Prostate gland (tissue), 2 donors: ENCODE results near the gene CHRD. TPM values are rescaled to one million over a fixed set of nuclear protein-coding genes. Genes with fewer than 3 reads are reported as not detected.

Experiments used
- DNase-seq: peaks from one replicate; pipeline ENCODE4 v3.0.0-alpha.2; 2019; ENCODE audit warnings: low spot score
- H3K27ac ChIP-seq, 2 donors: fragments of 200-600 bp; sonication (generic); 2 replicates each; pipeline ENCODE4 v1.5.1; 2017 to 2019
- H3K27me3 ChIP-seq: fragments of 200-600 bp; sonication (generic); replicated peaks from 2 replicates; pipeline ENCODE4 v1.5.1; 2019; ENCODE audit not compliant: insufficient read depth
- H3K36me3 ChIP-seq, 2 donors: fragments of 200-600 bp; sonication (generic); 1 replicate in 1 of 2; 2 replicates in 1 of 2; pipeline versions ENCODE4 v1.5.1 to v1.8.1; 2017 to 2019
- H3K4me1 ChIP-seq: fragments of 200-600 bp; sonication (generic); replicated peaks from 2 replicates; pipeline ENCODE4 v1.5.1; 2019
- H3K4me3 ChIP-seq, 2 donors: fragments of 200-600 bp; sonication (generic); 2 replicates each; pipeline ENCODE4 v1.5.1; 2017 to 2019
- H3K9me3 ChIP-seq: fragments of 200-600 bp; sonication (generic); 2 replicates; pipeline ENCODE4 v1.5.1; 2017
- CTCF ChIP-seq, 4 experiments: fragments of 200-600 bp in 2 of 4; fragments of 450-650 bp in 2 of 4; sonication (generic) in 2 of 4; IDR thresholded peaks; 1 replicate in 3 of 4; 2 replicates in 1 of 4; pipeline ENCODE4 v1.5.1; 2016 to 2019; ENCODE audit warnings: antibody characterized with exemption in 4 of 4, mild to moderate bottlenecking in 2 of 4, moderate library complexity in 2 of 4
- POLR2A ChIP-seq: fragments of 450-650 bp; IDR thresholded peaks from one replicate; pipeline ENCODE4 v1.6.1; 2016; ENCODE audit warnings: antibody characterized with exemption, mild to moderate bottlenecking
- POLR2AphosphoS5 ChIP-seq: sonication (generic); formaldehyde crosslinking; IDR thresholded peaks from one replicate; pipeline ENCODE4 v1.6.1; 2017; ENCODE audit warnings: antibody characterized with exemption
- WGBS: methylation state at CpG from one replicate; pipeline ENCODE4 v1.1.5; 2018; 5-methylcytosine and 5-hydroxymethylcytosine counted together
- intact Hi-C: fragments of 100-400 bp; cut with DNase I; formaldehyde crosslinking; loops from one replicate; pipeline ENCODE4 v1.14.2; 2022
- total RNA-seq, 2 donors: library from RNA; depleted of rRNA; stranded (reverse); fragments of >200 nt; gene quantifications; one replicate each; pipeline ENCODE4 v1.1.0, GENCODE V29; 2016

CHRD gene
- total RNA-seq, 2 donors from 2014 or later, result 2.5 to 8.0 TPM

GRCh38 chr3:184409331-184409926, 29.6 kb downstream of the CHRD start:
- DNase-seq, result no peak
- intact Hi-C loops, result no loop called here
- Histone ChIP-seq H3K4me3 (no peak overlapping the region), H3K27me3 (no peaks in the 10 kb centered on the region), H3K36me3 (no peaks in the 10 kb centered on the region), H3K27ac (no peak overlapping the region), H3K4me1 (no peaks in the 10 kb centered on the region), H3K9me3 (no peaks in the 10 kb centered on the region)
- no peak for TF ChIP-seq CTCF (IDR thresholded peaks at IDR 0.05)
- TF ChIP-seq POLR2A, result no peak
- TF ChIP-seq POLR2AphosphoS5, result no peak
- 88% methylated on average over 7 of the region's 8 CpGs for WGBS

DNA sequence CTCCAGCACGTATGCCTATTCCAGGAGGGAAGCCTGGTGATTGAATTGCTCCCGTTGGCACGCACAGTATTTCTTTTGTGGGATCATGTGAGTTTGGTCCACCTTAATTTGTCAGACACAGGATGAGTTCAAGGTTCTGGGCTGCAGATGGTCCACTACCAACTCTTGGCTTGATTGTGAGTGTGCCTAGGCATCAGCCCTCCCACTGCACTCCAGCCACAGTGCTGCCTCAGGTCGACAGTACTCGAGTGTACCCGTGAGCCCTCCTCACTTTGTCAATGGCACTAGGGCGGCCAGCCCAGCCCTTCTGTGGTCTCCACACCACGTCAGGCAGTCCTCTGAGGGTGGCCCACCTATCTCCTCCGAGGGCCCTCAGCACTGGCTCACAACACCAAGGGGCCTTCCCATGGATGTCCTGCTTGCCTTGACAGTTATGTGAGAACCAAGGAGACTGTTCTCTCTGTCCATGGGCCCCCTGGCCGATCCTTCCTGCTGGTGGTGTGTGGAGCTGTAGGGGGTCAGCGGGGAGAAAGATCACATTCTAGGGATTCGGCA, 30.2 kb downstream of the CHRD start:
- intact Hi-C loops, result no loop called here
- no peaks in the 10 kb centered on the region for H3K36me3 ChIP-seq
- no peaks in the 10 kb centered on the region for H3K4me1 ChIP-seq
- no peak overlapping the region for H3K4me3 ChIP-seq
- no peak overlapping the region for H3K27ac ChIP-seq
- TF ChIP-seq CTCF (IDR thresholded peaks at IDR 0.05), result no peak
- no peak for TF ChIP-seq POLR2A
- TF ChIP-seq POLR2AphosphoS5, result no peak
- H3K27me3 ChIP-seq, result no peaks in the 10 kb centered on the region
- no peak for DNase-seq
- H3K9me3 ChIP-seq, result no peaks in the 10 kb centered on the region
- WGBS, result 76% methylated on average over 12 of the region's 12 CpGs

DNA sequence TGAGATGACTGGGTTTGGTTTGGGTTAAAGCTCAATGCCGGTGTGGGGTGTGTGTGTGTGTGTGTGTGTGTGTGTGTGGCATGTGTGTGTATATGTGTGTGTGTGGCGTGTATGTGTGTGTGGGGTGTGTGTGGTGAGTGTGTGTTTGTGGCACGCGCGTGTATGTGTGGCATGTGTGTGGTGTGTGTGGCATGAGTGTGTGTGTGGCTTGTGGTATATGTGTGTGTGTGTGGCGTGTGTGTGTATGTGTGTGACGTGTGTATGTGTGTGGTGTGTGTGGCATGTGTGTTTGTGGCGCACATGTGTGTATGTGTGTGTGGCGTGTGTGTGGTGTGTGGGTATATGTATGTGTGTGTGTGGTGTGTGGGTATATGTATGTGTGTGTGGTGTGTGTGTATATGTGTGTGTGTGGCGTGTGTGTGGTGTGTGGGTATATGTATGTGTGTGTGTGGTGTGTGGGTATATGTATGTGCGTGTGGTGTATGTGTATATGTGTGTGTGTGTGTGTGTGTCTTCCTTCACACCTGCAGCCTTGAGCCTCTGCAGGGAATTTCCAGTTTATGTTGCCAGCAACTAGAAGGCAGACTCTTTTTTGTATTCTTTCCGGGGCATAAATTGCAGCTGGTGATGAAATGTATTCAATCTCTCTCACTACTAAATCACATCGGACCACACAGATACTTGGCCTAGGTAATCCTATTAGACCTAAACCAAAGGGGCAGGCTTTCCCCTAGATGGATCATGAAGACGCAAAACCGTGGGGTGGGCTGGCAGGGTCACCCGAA, 34.8 kb downstream of the CHRD start:
- Histone ChIP-seq H3K4me3 (no peak overlapping the region), H3K4me1 (no peaks in the 10 kb centered on the region), H3K27me3 (no peaks in the 10 kb centered on the region), H3K9me3 (no peaks in the 10 kb centered on the region), H3K36me3 (no peaks in the 10 kb centered on the region), H3K27ac (no peak overlapping the region)
- TF ChIP-seq POLR2A, result no peak
- no peak for TF ChIP-seq CTCF (IDR thresholded peaks at IDR 0.05)
- no peak for TF ChIP-seq POLR2AphosphoS5
- DNase-seq, result no peak
- WGBS, result 78% methylated on average over 16 of the region's 16 CpGs
- intact Hi-C loops, result no loop called here

GRCh38 chr3:184415203-184415490, 35.3 kb downstream of the CHRD start:
- intact Hi-C loops, result no loop called here
- DNase-seq, result no peak
- no peak for TF ChIP-seq POLR2A
- no peak for TF ChIP-seq POLR2AphosphoS5
- no peak for TF ChIP-seq CTCF (IDR thresholded peaks at IDR 0.05)
- H3K27me3 ChIP-seq, result no peaks in the 10 kb centered on the region
- H3K4me1 ChIP-seq, result no peaks in the 10 kb centered on the region
- H3K9me3 ChIP-seq, result no peaks in the 10 kb centered on the region
- no peak overlapping the region for H3K27ac ChIP-seq
- H3K4me3 ChIP-seq, result no peak overlapping the region
- H3K36me3 ChIP-seq, result no peaks in the 10 kb centered on the region
- 70% methylated on average over 4 of the region's 4 CpGs for WGBS
